Placental epithelial cell (primary cell): Measurements from ENCODE around the gene PLAC9. TPM values are rescaled to one million over a fixed set of nuclear protein-coding genes. Genes with fewer than 3 reads are reported as not detected.

Experiments
- total RNA-seq: library from RNA; depleted of rRNA; stranded (reverse); fragments of >200 nt; gene quantifications from 2 replicates; pipeline ENCODE4 v1.2.3, GENCODE V29; 2012

The PLAC9 gene
- total RNA-seq: not detected in 2 replicates

GRCh38 chr10:80132299-80133139 is at the start of gene PLAC9:
Gene PLAC9, plus strand, starts transcription at chr10:80132730. Its CDS starts 33 bp downstream, at chr10:80132763.

Other genes starting within 250 kb of the PLAC9 start
- not detected in 2 replicates for gene SFTPD, start 183.6 kb upstream of the PLAC9 start, total RNA-seq
- gene TMEM254, start 54.1 kb upstream of the PLAC9 start, total RNA-seq: 13.0 and 14.6 TPM in 2 replicates
- gene ANXA11, start 72.8 kb downstream of the PLAC9 start, total RNA-seq: 78.1 and 119 TPM in 2 replicates
- gene MAT1A, start 156.9 kb downstream of the PLAC9 start, total RNA-seq: not detected in 2 replicates
- not detected in 2 replicates for gene DYDC1, start 224.0 kb downstream of the PLAC9 start, total RNA-seq
- gene DYDC2, start 224.1 kb downstream of the PLAC9 start, total RNA-seq: not detected in 2 replicates